ENCODE measurements around the gene PLXNA1. TPM values are rescaled to one million over a fixed set of nuclear protein-coding genes. Genes with fewer than 3 reads are reported as not detected.

Gene PLXNA1
- total and polyA plus RNA-seq, 4 donors, result 26.3 to 65.9 (median 45.0) TPM

- Histone ChIP-seq H3K36me3 (ENCODE audit: control insufficient read depth, insufficient read depth, low read length) (peaks cover 50% of the 10 kb centered on the region), H3K27me3 (ENCODE audit: control insufficient read depth, insufficient read depth, low read length) (no peaks in the 10 kb centered on the region), H3K4me3 (ENCODE audit: low read depth, low read length) (no peak overlapping the region), H3K27ac (ENCODE audit: low read depth, low read length) (no peak overlapping the region), H3K9me3 (ENCODE audit: control insufficient read depth, insufficient read depth, low read length) (no peaks in the 10 kb centered on the region), H3K4me1 (ENCODE audit: control insufficient read depth, insufficient read depth, low read length) (peaks cover 35% of the 10 kb centered on the region)
- DNase-seq (ENCODE audit: low read depth in 4 of 6, low spot score in 6 of 6), result no peak
- 80% methylated on average over 10 of the region's 10 CpGs for WGBS (ENCODE audit: insufficient coverage)
Measured at GRCh38 chr3:126958638-126959085, 24.3 kb upstream of the PLXNA1 start.

- 78% methylated on average over 8 of the region's 10 CpGs for WGBS (ENCODE audit: insufficient coverage)
- H3K9me3 ChIP-seq (ENCODE audit: control insufficient read depth, insufficient read depth, low read length), result no peaks in the 10 kb centered on the region
- no peaks in the 10 kb centered on the region for H3K27me3 ChIP-seq (ENCODE audit: control insufficient read depth, insufficient read depth, low read length)
- H3K4me3 ChIP-seq (ENCODE audit: low read depth, low read length), result no peak overlapping the region
- DNase-seq (ENCODE audit: low read depth in 4 of 6, low spot score in 6 of 6), result peak in 2 of 6 donors; percentile 50 to 62
- H3K4me1 ChIP-seq (ENCODE audit: control insufficient read depth, insufficient read depth, low read length), result peaks cover 35% of the 10 kb centered on the region
- peaks cover 49% of the 10 kb centered on the region for H3K36me3 ChIP-seq (ENCODE audit: control insufficient read depth, insufficient read depth, low read length)
- no peak overlapping the region for H3K27ac ChIP-seq (ENCODE audit: low read depth, low read length)
Measured at GRCh38 chr3:126959136-126959920, 23.6 kb upstream of the PLXNA1 start.

- Histone ChIP-seq H3K4me1 (ENCODE audit: control insufficient read depth, insufficient read depth, low read length) (peaks cover 35% of the 10 kb centered on the region), H3K9me3 (ENCODE audit: control insufficient read depth, insufficient read depth, low read length) (no peaks in the 10 kb centered on the region), H3K27me3 (ENCODE audit: control insufficient read depth, insufficient read depth, low read length) (no peaks in the 10 kb centered on the region), H3K36me3 (ENCODE audit: control insufficient read depth, insufficient read depth, low read length) (peaks cover 46% of the 10 kb centered on the region), H3K4me3 (ENCODE audit: low read depth, low read length) (no peak overlapping the region), H3K27ac (ENCODE audit: low read depth, low read length) (no peak overlapping the region)
- WGBS (ENCODE audit: insufficient coverage), result 45% methylated on average over 17 of the region's 17 CpGs
- DNase-seq (ENCODE audit: low read depth in 4 of 6, low spot score in 6 of 6), result peak in 2 of 6 donors; percentile 43 to 70
Measured at GRCh38 chr3:126959921-126960603, 22.9 kb upstream of the PLXNA1 start.

- Histone ChIP-seq H3K27ac (ENCODE audit: low read depth, low read length) (no peak overlapping the region), H3K9me3 (ENCODE audit: control insufficient read depth, insufficient read depth, low read length) (no peaks in the 10 kb centered on the region), H3K36me3 (ENCODE audit: control insufficient read depth, insufficient read depth, low read length) (peaks cover 44% of the 10 kb centered on the region), H3K4me3 (ENCODE audit: low read depth, low read length) (no peak overlapping the region), H3K27me3 (ENCODE audit: control insufficient read depth, insufficient read depth, low read length) (no peaks in the 10 kb centered on the region), H3K4me1 (ENCODE audit: control insufficient read depth, insufficient read depth, low read length) (peaks cover 35% of the 10 kb centered on the region)
- WGBS (ENCODE audit: insufficient coverage), result 37% methylated on average over 16 of the region's 17 CpGs
- DNase-seq (ENCODE audit: low read depth in 4 of 6, low spot score in 6 of 6), result peak in 2 of 6 donors; percentile 51 to 75
Measured at GRCh38 chr3:126960604-126960995, 22.3 kb upstream of the PLXNA1 start.

- Histone ChIP-seq H3K36me3 (ENCODE audit: control insufficient read depth, insufficient read depth, low read length) (peaks cover 44% of the 10 kb centered on the region), H3K27ac (ENCODE audit: low read depth, low read length) (no peak overlapping the region), H3K27me3 (ENCODE audit: control insufficient read depth, insufficient read depth, low read length) (no peaks in the 10 kb centered on the region), H3K9me3 (ENCODE audit: control insufficient read depth, insufficient read depth, low read length) (no peaks in the 10 kb centered on the region), H3K4me1 (ENCODE audit: control insufficient read depth, insufficient read depth, low read length) (peaks cover 35% of the 10 kb centered on the region), H3K4me3 (ENCODE audit: low read depth, low read length) (no peak overlapping the region)
- 88% methylated on average over 8 of the region's 8 CpGs for WGBS (ENCODE audit: insufficient coverage)
- DNase-seq (ENCODE audit: low read depth in 4 of 6, low spot score in 6 of 6), result peak in 2 of 6 donors; percentile 8 to 18
Measured at GRCh38 chr3:126961191-126961790, 21.6 kb upstream of the PLXNA1 start.

- no peaks in the 10 kb centered on the region for H3K27me3 ChIP-seq (ENCODE audit: control insufficient read depth, insufficient read depth, low read length)
- no peak overlapping the region for H3K27ac ChIP-seq (ENCODE audit: low read depth, low read length)
- peaks cover 44% of the 10 kb centered on the region for H3K36me3 ChIP-seq (ENCODE audit: control insufficient read depth, insufficient read depth, low read length)
- no peak for DNase-seq (ENCODE audit: low read depth in 4 of 6, low spot score in 6 of 6)
- 88% methylated on average over 11 of the region's 11 CpGs for WGBS (ENCODE audit: insufficient coverage)
- H3K4me1 ChIP-seq (ENCODE audit: control insufficient read depth, insufficient read depth, low read length), result peaks cover 35% of the 10 kb centered on the region
- H3K9me3 ChIP-seq (ENCODE audit: control insufficient read depth, insufficient read depth, low read length), result no peaks in the 10 kb centered on the region
- H3K4me3 ChIP-seq (ENCODE audit: low read depth, low read length), result no peak overlapping the region
Measured at GRCh38 chr3:126961791-126962461, 21.0 kb upstream of the PLXNA1 start.

GRCh38 chr3:126962756-126963155, 20.2 kb upstream of the PLXNA1 start:
- DNase-seq (ENCODE audit: low read depth in 4 of 6, low spot score in 6 of 6), result no peak
- Histone ChIP-seq H3K4me1 (ENCODE audit: control insufficient read depth, insufficient read depth, low read length) (peaks cover 35% of the 10 kb centered on the region), H3K27ac (ENCODE audit: low read depth, low read length) (no peak overlapping the region), H3K9me3 (ENCODE audit: control insufficient read depth, insufficient read depth, low read length) (no peaks in the 10 kb centered on the region), H3K4me3 (ENCODE audit: low read depth, low read length) (no peak overlapping the region), H3K27me3 (ENCODE audit: control insufficient read depth, insufficient read depth, low read length) (no peaks in the 10 kb centered on the region), H3K36me3 (ENCODE audit: control insufficient read depth, insufficient read depth, low read length) (peaks cover 37% of the 10 kb centered on the region)
- WGBS (ENCODE audit: insufficient coverage), result 95% methylated on average over 6 of the region's 8 CpGs

DNA sequence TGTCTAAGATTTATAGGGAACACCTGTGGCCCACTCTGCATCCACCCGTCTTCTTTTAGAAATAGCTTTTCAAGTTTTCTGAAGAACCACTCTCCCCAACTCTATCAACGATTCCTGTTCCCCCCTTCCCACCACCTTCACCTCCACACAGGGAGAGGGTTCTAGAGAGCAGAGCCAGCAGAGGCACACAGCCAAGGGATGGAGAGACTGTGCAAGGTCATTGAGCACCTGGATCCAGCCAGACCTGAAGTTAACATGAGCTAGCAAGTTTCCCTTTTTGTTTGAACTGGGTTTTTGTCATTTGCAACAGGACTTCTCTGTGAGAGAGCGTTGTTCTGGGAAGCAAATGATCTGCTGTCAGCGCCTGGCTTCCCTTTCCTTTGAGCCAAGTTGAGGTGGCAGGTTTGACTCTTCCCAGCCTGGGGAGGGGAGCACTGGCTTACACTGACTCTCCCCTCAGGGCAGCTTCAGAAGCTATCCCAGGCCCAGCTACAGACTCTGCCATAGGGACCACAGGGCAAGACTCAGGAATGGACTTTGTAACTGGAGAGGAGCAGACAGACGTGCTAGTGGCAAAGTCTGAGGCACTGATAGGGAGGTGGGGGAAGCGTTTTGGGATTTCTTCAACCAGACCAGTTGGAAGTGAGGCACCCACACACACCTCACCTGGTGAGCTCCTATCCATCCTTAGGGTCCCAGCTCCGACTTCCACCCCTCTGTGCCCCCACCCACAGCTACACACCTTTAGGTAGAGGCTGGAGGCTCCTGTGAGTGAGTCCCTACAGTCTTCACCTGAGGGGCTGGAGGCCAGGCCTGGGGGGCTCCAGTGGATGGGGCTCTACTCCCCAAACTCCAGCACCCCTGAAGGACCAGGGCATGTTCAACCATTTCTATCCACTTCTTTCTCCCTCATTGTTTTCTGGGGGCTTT, 19.4 kb upstream of the PLXNA1 start:
- Histone ChIP-seq H3K27me3 (ENCODE audit: control insufficient read depth, insufficient read depth, low read length) (no peaks in the 10 kb centered on the region), H3K9me3 (ENCODE audit: control insufficient read depth, insufficient read depth, low read length) (no peaks in the 10 kb centered on the region), H3K4me1 (ENCODE audit: control insufficient read depth, insufficient read depth, low read length) (peaks cover 36% of the 10 kb centered on the region), H3K4me3 (ENCODE audit: low read depth, low read length) (no peak overlapping the region), H3K36me3 (ENCODE audit: control insufficient read depth, insufficient read depth, low read length) (peaks cover 29% of the 10 kb centered on the region), H3K27ac (ENCODE audit: low read depth, low read length) (no peak overlapping the region)
- no peak for DNase-seq (ENCODE audit: low read depth in 4 of 6, low spot score in 6 of 6)
- 89% methylated on average over 4 of the region's 7 CpGs for WGBS (ENCODE audit: insufficient coverage)
